Rectal smooth muscle tissue (tissue), 1 donor: ENCODE data around the gene GRIP1.

ENCODE experiments used
- H3K27ac ChIP-seq: one replicate; pipeline ENCODE4 v1.7.0; 2013; ENCODE audit warnings: low read depth, low read length, inconsistent platforms
- H3K27me3 ChIP-seq: one replicate; pipeline ENCODE4 v1.7.0; 2013; ENCODE audit warnings: low read length; ENCODE audit not compliant: control insufficient read depth, insufficient read depth
- H3K36me3 ChIP-seq: one replicate; pipeline ENCODE4 v1.7.0; 2013; ENCODE audit warnings: low read length; ENCODE audit not compliant: control insufficient read depth, insufficient read depth
- H3K4me1 ChIP-seq: one replicate; pipeline ENCODE4 v1.7.0; 2013; ENCODE audit warnings: low read length; ENCODE audit not compliant: control insufficient read depth, insufficient read depth
- H3K4me3 ChIP-seq: one replicate; pipeline ENCODE4 v1.7.0; 2013; ENCODE audit warnings: low read length
- H3K9ac ChIP-seq: one replicate; pipeline ENCODE4 v1.7.0; 2013; ENCODE audit warnings: low read length

The GRIP1 gene

GRCh38 chr12:66571361-66571915, 107.4 kb downstream of the GRIP1 start:
- Histone ChIP-seq H3K4me3 (no peak overlapping the region), H3K36me3 (no peaks in the 10 kb centered on the region), H3K9ac (no peak overlapping the region), H3K27ac (no peak overlapping the region), H3K27me3 (no peaks in the 10 kb centered on the region), H3K4me1 (no peaks in the 10 kb centered on the region)

- Histone ChIP-seq H3K9ac (no peak overlapping the region), H3K27ac (no peak overlapping the region), H3K4me3 (no peak overlapping the region), H3K27me3 (no peaks in the 10 kb centered on the region), H3K36me3 (no peaks in the 10 kb centered on the region), H3K4me1 (no peaks in the 10 kb centered on the region)
Observed at GRCh38 chr12:66563220-66563619, 115.7 kb downstream of the GRIP1 start.

DNA sequence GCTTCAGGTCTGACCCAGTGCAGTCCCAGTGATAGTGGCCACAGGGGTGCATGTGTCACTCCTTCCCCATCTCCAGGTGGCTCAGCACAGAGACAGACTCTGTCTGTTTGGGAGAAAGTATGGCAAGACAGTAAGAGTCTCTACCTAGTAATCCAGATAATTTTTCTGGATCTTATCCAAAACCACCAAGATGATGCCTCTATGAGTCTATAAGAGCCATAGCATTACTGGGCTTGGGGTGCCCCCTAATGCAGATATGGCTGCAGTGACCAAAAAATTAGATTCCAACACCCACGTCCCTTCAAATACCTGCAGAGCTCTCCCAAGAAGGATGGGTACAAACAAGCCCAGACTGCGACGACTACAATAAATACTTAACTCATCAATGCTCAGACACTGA, 123.8 kb downstream of the GRIP1 start:
- no peak overlapping the region for H3K9ac ChIP-seq
- H3K36me3 ChIP-seq: no peaks in the 10 kb centered on the region
- H3K4me3 ChIP-seq: no peak overlapping the region
- no peaks in the 10 kb centered on the region for H3K27me3 ChIP-seq
- H3K4me1 ChIP-seq: no peaks in the 10 kb centered on the region
- no peak overlapping the region for H3K27ac ChIP-seq

GRCh38 chr12:66552716-66553115, 126.2 kb downstream of the GRIP1 start:
- H3K9ac ChIP-seq: no peak overlapping the region
- H3K27ac ChIP-seq: no peak overlapping the region
- H3K4me3 ChIP-seq: no peak overlapping the region
- no peaks in the 10 kb centered on the region for H3K36me3 ChIP-seq
- no peaks in the 10 kb centered on the region for H3K4me1 ChIP-seq
- no peaks in the 10 kb centered on the region for H3K27me3 ChIP-seq

GRCh38 chr12:66550626-66551025, 128.2 kb downstream of the GRIP1 start:
- H3K9ac ChIP-seq: no peak overlapping the region
- H3K36me3 ChIP-seq: no peaks in the 10 kb centered on the region
- no peaks in the 10 kb centered on the region for H3K4me1 ChIP-seq
- H3K4me3 ChIP-seq: no peak overlapping the region
- H3K27ac ChIP-seq: no peak overlapping the region
- H3K27me3 ChIP-seq: no peaks in the 10 kb centered on the region

DNA sequence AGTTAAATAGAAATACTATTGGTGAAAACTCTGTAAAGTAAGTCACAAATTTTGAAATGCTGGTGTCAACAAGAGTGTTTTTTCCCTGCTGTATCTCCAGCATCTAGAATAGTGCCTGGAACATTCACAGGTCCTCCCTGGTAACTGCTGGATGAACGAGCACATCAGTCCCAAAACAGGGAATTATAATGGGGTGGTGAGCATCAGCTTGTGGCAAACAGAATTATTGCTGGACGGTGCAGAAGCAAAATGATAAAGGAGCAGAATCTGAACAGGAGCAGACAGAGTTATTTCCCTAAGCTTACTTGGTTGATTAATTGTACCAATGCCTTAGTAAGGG, 129.9 kb downstream of the GRIP1 start:
- no peak overlapping the region for H3K4me3 ChIP-seq
- H3K27ac ChIP-seq: no peak overlapping the region
- no peaks in the 10 kb centered on the region for H3K36me3 ChIP-seq
- no peak overlapping the region for H3K9ac ChIP-seq
- H3K4me1 ChIP-seq: no peaks in the 10 kb centered on the region
- H3K27me3 ChIP-seq: no peaks in the 10 kb centered on the region

GRCh38 chr12:66548338-66549049, 130.4 kb downstream of the GRIP1 start:
- Histone ChIP-seq H3K36me3 (no peaks in the 10 kb centered on the region), H3K9ac (no peak overlapping the region), H3K4me1 (no peaks in the 10 kb centered on the region), H3K27me3 (no peaks in the 10 kb centered on the region), H3K4me3 (no peak overlapping the region), H3K27ac (no peak overlapping the region)

DNA sequence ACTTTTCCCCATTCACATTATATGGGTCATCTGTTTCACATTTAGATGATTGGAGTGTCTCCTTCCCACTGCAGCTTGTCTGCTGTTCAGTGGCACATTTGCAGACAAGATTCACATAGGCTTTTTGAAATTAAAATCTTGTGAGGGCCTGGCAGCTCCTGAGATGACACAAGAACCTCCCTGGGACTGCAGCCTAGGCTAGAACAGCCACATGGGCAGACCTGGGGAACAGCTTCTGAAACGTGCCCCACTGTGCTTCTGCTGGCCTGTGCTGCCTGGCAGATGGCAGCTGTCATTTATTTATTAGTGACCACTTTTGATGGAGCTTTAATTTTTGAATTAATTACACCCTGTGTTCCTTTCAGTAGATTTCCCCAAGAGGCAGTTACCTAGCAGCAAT, 137.4 kb downstream of the GRIP1 start:
- H3K9ac ChIP-seq: no peak overlapping the region
- no peak overlapping the region for H3K27ac ChIP-seq
- H3K36me3 ChIP-seq: no peaks in the 10 kb centered on the region
- H3K4me3 ChIP-seq: no peak overlapping the region
- H3K4me1 ChIP-seq: no peaks in the 10 kb centered on the region
- no peaks in the 10 kb centered on the region for H3K27me3 ChIP-seq

- Histone ChIP-seq H3K27me3 (no peaks in the 10 kb centered on the region), H3K36me3 (no peaks in the 10 kb centered on the region), H3K9ac (no peak overlapping the region), H3K27ac (no peak overlapping the region), H3K4me3 (no peak overlapping the region), H3K4me1 (no peaks in the 10 kb centered on the region)
Observed at GRCh38 chr12:66539431-66539830, 139.4 kb downstream of the GRIP1 start.

DNA sequence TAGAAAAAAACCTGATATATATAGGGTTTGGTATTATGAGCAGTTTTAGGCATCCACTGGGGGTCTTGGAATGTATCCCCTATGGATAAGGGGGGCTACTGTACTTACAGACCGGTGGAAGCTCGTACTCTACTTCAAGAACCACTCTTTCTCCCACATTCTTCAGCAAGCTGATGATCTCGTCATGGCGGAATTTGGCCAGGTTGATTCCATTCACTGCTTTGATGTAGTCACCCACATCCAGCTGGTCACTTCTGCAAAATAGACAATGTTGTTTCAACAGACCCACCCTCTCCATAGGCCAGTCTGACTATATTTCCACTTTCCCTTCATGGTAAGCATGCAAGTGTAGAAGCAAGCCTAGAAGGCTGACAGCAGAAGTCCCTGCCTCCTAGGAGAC, 139.9 kb downstream of the GRIP1 start:
- H3K4me3 ChIP-seq: no peak overlapping the region

GRCh38 chr12:66537876-66538275, 141.0 kb downstream of the GRIP1 start:
- no peaks in the 10 kb centered on the region for H3K36me3 ChIP-seq
- no peaks in the 10 kb centered on the region for H3K4me1 ChIP-seq
- no peak overlapping the region for H3K9ac ChIP-seq
- no peak overlapping the region for H3K4me3 ChIP-seq
- H3K27ac ChIP-seq: no peak overlapping the region
- no peaks in the 10 kb centered on the region for H3K27me3 ChIP-seq

More for the DNA sequence above, 139.9 kb downstream of the GRIP1 start:
- H3K27me3 ChIP-seq: no peaks in the 10 kb centered on the region
- H3K27ac ChIP-seq: no peak overlapping the region
- no peaks in the 10 kb centered on the region for H3K36me3 ChIP-seq
- H3K4me1 ChIP-seq: no peaks in the 10 kb centered on the region
- H3K9ac ChIP-seq: no peak overlapping the region

DNA sequence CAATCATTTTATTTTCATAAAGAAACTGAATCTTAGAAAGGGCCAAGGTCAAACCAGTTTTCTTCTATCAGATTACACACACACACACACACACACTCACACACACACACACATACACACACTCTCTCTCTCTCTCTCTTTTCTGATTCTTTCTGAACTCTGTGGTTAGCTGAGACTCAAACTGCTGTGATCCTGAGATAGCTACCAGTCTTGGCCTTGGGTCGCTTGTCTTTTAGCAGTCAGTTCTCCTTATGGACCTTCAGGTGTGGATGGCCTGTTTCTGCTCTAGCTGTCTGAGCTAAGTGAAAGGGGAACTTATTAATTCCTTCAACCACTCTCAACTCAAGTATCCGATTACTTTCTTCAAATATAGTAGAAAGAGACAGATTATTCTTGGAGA, 145.1 kb downstream of the GRIP1 start:
- H3K4me1 ChIP-seq: no peaks in the 10 kb centered on the region
- no peaks in the 10 kb centered on the region for H3K36me3 ChIP-seq
- no peak overlapping the region for H3K4me3 ChIP-seq
- no peaks in the 10 kb centered on the region for H3K27me3 ChIP-seq
- H3K27ac ChIP-seq: no peak overlapping the region
- no peak overlapping the region for H3K9ac ChIP-seq

DNA sequence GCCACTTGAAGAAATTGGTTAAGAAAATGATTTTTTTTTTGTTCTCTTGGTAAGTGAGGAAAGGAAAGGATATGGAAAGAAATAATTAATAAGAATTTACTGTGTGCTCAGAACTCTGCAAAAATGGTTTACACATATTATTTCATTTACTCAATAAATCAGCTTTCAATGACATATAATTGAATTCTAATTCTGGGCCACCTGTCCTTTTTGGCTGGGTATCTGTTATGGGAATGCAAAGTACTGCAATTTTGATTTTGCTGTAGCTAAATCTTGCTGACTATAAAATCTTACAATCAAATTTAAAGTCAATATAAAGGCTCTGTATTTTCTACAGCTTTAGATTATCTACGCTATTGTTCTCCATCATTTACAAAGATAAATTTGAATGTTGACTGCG, 147.1 kb downstream of the GRIP1 start:
- H3K27me3 ChIP-seq: no peaks in the 10 kb centered on the region
- H3K9ac ChIP-seq: no peak overlapping the region
- no peaks in the 10 kb centered on the region for H3K4me1 ChIP-seq
- no peaks in the 10 kb centered on the region for H3K36me3 ChIP-seq
- H3K27ac ChIP-seq: no peak overlapping the region
- H3K4me3 ChIP-seq: no peak overlapping the region
